HepG2 (cell line): ENCODE data around the gene PRSS50. TPM values are rescaled to one million over a fixed set of nuclear protein-coding genes. Genes with fewer than 3 reads are reported as not detected.

ENCODE experiments used
- ATAC-seq: fragments of 200-7000 bp; cut with Tn5 transposase; 3 replicates; pipeline ENCODE4 v1.9.1; 2020; ENCODE audit warnings: mild to moderate bottlenecking, moderate library complexity
- BruUV-seq: library from RNA; stranded (reverse); fragments of 400-500 nt; replicated peaks from 2 replicates; lab custom pipeline; 2021; lab: Mats Ljungman, UMichigan
- CTCF ChIA-PET: fragments of 300-600 bp; formaldehyde crosslinking; extraction: SDS; loops from one replicate; lab custom pipeline; 2021; ENCODE audit warnings: low total read pairs, inconsistent platforms, low intra/inter-chr PET ratio; lab: Yijun Ruan, JAX
- POLR2A ChIA-PET: fragments of 350-600 bp; sonication (Branson Sonifier 250); formaldehyde crosslinking; loops from one replicate; lab custom pipeline; 2020; ENCODE audit warnings: antibody characterized with exemption, inconsistent platforms; lab: Yijun Ruan, JAX
- DNase-seq: peaks from one replicate; pipeline ENCODE4 v3.0.0-alpha.2; 2015; ENCODE audit warnings: low spot score
- FAIRE-seq: peaks from 3 replicates; lab custom pipeline; 2011; peaks lifted over from hg19 to GRCh38; lab: Jason Lieb, UNC
- H2AFZ ChIP-seq: one replicate; pipeline ENCODE4 v1.6.1; 2011; ENCODE audit warnings: low read length, inconsistent platforms
- H3K27ac ChIP-seq: fragments of 300-600 bp; 3 replicates; pipeline ENCODE4 v1.8.0; 2011; ENCODE audit warnings: mixed run types, mild to moderate bottlenecking, mixed read lengths, low read length, inconsistent platforms; ENCODE audit not compliant: insufficient read depth; ENCODE audit errors: extremely low read length
- H3K27me3 ChIP-seq, 2 experiments: fragments of 200-600 bp in 1 of 2; 2 replicates in 1 of 2; 3 replicates in 1 of 2; pipeline versions ENCODE4 v1.6.0 to v1.8.0; 2011; ENCODE audit warnings: low read length in 2 of 2, mild to moderate bottlenecking in 2 of 2, moderate library complexity in 2 of 2, inconsistent platforms in 1 of 2; ENCODE audit not compliant: insufficient read depth in 2 of 2, control insufficient read depth in 1 of 2
- H3K36me3 ChIP-seq, 2 experiments: fragments of 200-600 bp in 1 of 2; replicated peaks in 1 of 2; 2 replicates in 1 of 2; 3 replicates in 1 of 2; pipeline versions ENCODE4 v1.5.1 to v1.8.0; 2011; ENCODE audit warnings: low read length in 2 of 2, inconsistent platforms in 1 of 2; ENCODE audit not compliant: insufficient read depth in 2 of 2, control insufficient read depth in 1 of 2
- H3K4me1 ChIP-seq: 2 replicates; pipeline ENCODE4 v1.5.1; 2012; ENCODE audit warnings: low read length, inconsistent platforms; ENCODE audit not compliant: insufficient read depth
- H3K4me2 ChIP-seq: 2 replicates; pipeline ENCODE4 v1.6.0; 2011; ENCODE audit warnings: low read depth, low read length, inconsistent platforms
- H3K4me3 ChIP-seq, 3 experiments: fragments of 200-600 bp in 1 of 3; sonication (generic), shearing (Covaris generic) in 1 of 3; replicated peaks in 1 of 3; 2 replicates each; pipeline ENCODE4 v1.5.1; 2011 to 2016; ENCODE audit warnings: low read length in 3 of 3, inconsistent platforms in 2 of 3, low read depth in 2 of 3, mild to moderate bottlenecking in 2 of 3, control low read depth in 1 of 3, mixed read lengths in 1 of 3; ENCODE audit not compliant: insufficient read depth in 1 of 3
- H3K79me2 ChIP-seq: one replicate; pipeline ENCODE4 v1.6.1; 2011; ENCODE audit warnings: low read length, inconsistent platforms; ENCODE audit not compliant: insufficient read depth
- H3K9ac ChIP-seq: 2 replicates; pipeline ENCODE4 v1.6.0; 2011; ENCODE audit warnings: mild to moderate bottlenecking, low read depth, low read length, inconsistent platforms; ENCODE audit not compliant: insufficient read depth
- H3K9me3 ChIP-seq: 2 replicates; pipeline ENCODE4 v1.5.1; 2012; ENCODE audit warnings: mild to moderate bottlenecking, low read length
- H4K20me1 ChIP-seq: 2 replicates; pipeline ENCODE4 v1.6.0; 2011; ENCODE audit warnings: inconsistent platforms, mild to moderate bottlenecking, low read length, moderate library complexity; ENCODE audit not compliant: insufficient read depth
- AHR ChIP-seq: IDR thresholded peaks from 2 replicates; pipeline ENCODE4 v1.6.1; 2018; ENCODE audit warnings: missing genetic modification reagents, missing compliant biosample characterization
- CEBPG ChIP-seq: IDR thresholded peaks from 2 replicates; pipeline ENCODE4 v1.6.1; 2016
- KDM2A ChIP-seq: sonication (generic); formaldehyde crosslinking; IDR thresholded peaks from 2 replicates; pipeline ENCODE4 v1.4.0; 2020; ENCODE audit warnings: low read depth, missing genetic modification reagents, borderline replicate concordance
- KMT2A ChIP-seq: sonication (generic); formaldehyde crosslinking; IDR thresholded peaks from 2 replicates; pipeline ENCODE4 v1.4.0; 2020; ENCODE audit warnings: missing genetic modification reagents
- NR2F1 ChIP-seq, 2 experiments: fragments of 450-650 bp in 1 of 2; formaldehyde crosslinking in 1 of 2; IDR thresholded peaks; 2 replicates each; pipeline versions ENCODE4 v1.5.0 to v1.6.1; 2016 to 2020; ENCODE audit warnings: mild to moderate bottlenecking in 1 of 2, missing compliant biosample characterization in 1 of 2, missing genetic modification reagents in 1 of 2, moderate library complexity in 1 of 2
- SRY ChIP-seq: sonication (generic); formaldehyde crosslinking; IDR thresholded peaks from 2 replicates; pipeline ENCODE4 v1.8.0; 2022; ENCODE audit warnings: mild to moderate bottlenecking, missing genetic modification reagents
- ZNF12 ChIP-seq: sonication (generic); formaldehyde crosslinking; IDR thresholded peaks from 2 replicates; pipeline ENCODE4 v1.5.0; 2020; ENCODE audit warnings: missing genetic modification reagents
- ZNF251 ChIP-seq: sonication (generic); formaldehyde crosslinking; IDR thresholded peaks from 2 replicates; pipeline ENCODE4 v1.9.0; 2021; ENCODE audit warnings: mild to moderate bottlenecking, missing genetic modification reagents
- ZNF790 ChIP-seq: sonication (generic); formaldehyde crosslinking; IDR thresholded peaks from 2 replicates; pipeline ENCODE4 v1.8.0; 2022; ENCODE audit warnings: missing genetic modification reagents, mild to moderate bottlenecking, borderline replicate concordance
- WGBS: methylation state at CpG from one replicate; pipeline ENCODE4 v1.1.6; 2017; ENCODE audit warnings: low lambda C conversion rate; 5-methylcytosine and 5-hydroxymethylcytosine counted together
- in situ Hi-C: cut with HindIII; loops from 2 replicates; pipeline ENCODE4 v1.10.0; 2017; ENCODE audit warnings: low pct_unique_long_range_greater_than_20kb; ENCODE audit not compliant: extremely low pct_ligation_motif_present
- intact Hi-C: fragments of 100-400 bp; cut with micrococcal nuclease; formaldehyde crosslinking; loops from one replicate; pipeline ENCODE4 v1.10.0; 2022; ENCODE audit not compliant: unreplicated experiment
- polyA plus RNA-seq, 8 experiments: library from polyadenylated mRNA; depleted of rRNA in 3 of 8; stranded (reverse) in 7 of 8; unstranded in 1 of 8; fragments of >200 nt; fragmentation: Illumina TruSeq in 4 of 8; extraction: Trizol in 4 of 8; gene quantifications; 2 replicates each; pipeline versions ENCODE4 v1.2.1 to v1.2.3, GENCODE V29; 2011 to 2016; ENCODE audit warnings: low read depth in 4 of 8, missing spikeins in 1 of 8, mixed read lengths in 1 of 8; ENCODE audit not compliant: insufficient read depth in 1 of 8
- total RNA-seq, 5 experiments: library from RNA; depleted of rRNA; stranded (reverse); fragments of >200 nt; fragmentation: Illumina TruSeq; extraction: Trizol; gene quantifications; 2 replicates each; pipeline ENCODE4 v1.2.3, GENCODE V29; 2016; ENCODE audit warnings: low read depth in 1 of 5
- TF ChIP-seq, protein P1 (sequence below): sonication (generic); formaldehyde crosslinking; IDR thresholded peaks from 2 replicates; pipeline ENCODE4 v1.5.0; 2020; ENCODE audit warnings: missing genetic modification reagents, mild to moderate bottlenecking, borderline replicate concordance
- TF ChIP-seq, protein P2 (sequence below): sonication (generic); formaldehyde crosslinking; IDR thresholded peaks from 2 replicates; pipeline ENCODE4 v1.4.0; 2020; ENCODE audit warnings: mild to moderate bottlenecking, missing genetic modification reagents
- TF ChIP-seq, protein P3 (sequence below): sonication (generic); formaldehyde crosslinking; IDR thresholded peaks from 2 replicates; pipeline ENCODE4 v1.4.0; 2020; ENCODE audit warnings: missing genetic modification reagents

The PRSS50 gene
- total and polyA plus RNA-seq, 2 of the 13 experiments (the other 11 are each of a cell fraction or from before 2014, with no cell fraction given): not detected

DNA sequence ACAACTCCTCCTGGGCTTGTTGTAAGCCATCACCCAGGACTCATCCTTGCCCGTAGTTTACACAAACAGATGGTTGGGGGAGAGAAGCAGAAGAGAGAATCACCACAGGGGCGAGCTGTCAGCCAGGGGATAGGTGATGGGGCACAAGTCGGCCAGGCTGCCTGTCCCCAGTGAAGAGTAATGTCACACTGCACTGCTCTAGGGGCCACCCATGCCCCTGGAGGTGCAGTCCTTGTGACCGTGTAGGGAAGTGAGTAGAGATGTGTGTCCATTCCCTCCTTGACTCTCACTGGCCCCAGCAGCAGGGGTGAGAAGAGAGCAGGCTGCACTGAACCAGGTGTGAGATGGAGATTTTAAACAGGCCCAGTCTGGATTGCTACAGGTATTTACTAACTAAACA, 17.1 kb upstream of the PRSS50 start:
- 28% methylated on average over 4 of the region's 4 CpGs for WGBS
- Histone ChIP-seq H3K4me1 (no peaks in the 10 kb centered on the region), H3K79me2 (no peaks in the 10 kb centered on the region), H3K4me2 (no peak overlapping the region), H3K27ac (no peak overlapping the region), H3K9ac (no peak overlapping the region), H4K20me1 (no peaks in the 10 kb centered on the region)
- BruUV-seq: no TSS peak
- TF ChIP-seq, protein P1, sequence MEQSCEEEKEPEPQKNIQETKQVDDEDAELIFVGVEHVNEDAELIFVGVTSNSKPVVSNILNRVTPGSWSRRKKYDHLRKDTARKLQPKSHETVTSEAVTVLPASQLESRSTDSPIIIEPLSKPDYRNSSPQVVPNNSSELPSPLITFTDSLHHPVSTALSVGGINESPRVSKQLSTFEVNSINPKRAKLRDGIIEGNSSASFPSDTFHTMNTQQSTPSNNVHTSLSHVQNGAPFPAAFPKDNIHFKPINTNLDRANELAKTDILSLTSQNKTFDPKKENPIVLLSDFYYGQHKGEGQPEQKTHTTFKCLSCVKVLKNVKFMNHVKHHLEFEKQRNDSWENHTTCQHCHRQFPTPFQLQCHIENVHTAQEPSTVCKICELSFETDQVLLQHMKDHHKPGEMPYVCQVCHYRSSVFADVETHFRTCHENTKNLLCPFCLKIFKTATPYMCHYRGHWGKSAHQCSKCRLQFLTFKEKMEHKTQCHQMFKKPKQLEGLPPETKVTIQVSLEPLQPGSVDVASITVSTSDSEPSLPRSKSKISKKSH: no peak
- TF ChIP-seq NR2F1 (CRISPR knock-in tag; IDR thresholded peaks at IDR 0.05) (no peak), SRY (no peak), ZNF790 (CRISPR knock-in tag) (no peak), ZNF12 (CRISPR knock-in tag) (no peak), KMT2A (no peak), KDM2A (no peak), ZNF251 (CRISPR knock-in tag) (no peak), AHR (no peak), CEBPG (CRISPR knock-in tag) (no peak)
- TF ChIP-seq, protein P2, sequence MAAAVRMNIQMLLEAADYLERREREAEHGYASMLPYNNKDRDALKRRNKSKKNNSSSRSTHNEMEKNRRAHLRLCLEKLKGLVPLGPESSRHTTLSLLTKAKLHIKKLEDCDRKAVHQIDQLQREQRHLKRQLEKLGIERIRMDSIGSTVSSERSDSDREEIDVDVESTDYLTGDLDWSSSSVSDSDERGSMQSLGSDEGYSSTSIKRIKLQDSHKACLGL (CRISPR knock-in tag): no peak
- TF ChIP-seq, protein P3, sequence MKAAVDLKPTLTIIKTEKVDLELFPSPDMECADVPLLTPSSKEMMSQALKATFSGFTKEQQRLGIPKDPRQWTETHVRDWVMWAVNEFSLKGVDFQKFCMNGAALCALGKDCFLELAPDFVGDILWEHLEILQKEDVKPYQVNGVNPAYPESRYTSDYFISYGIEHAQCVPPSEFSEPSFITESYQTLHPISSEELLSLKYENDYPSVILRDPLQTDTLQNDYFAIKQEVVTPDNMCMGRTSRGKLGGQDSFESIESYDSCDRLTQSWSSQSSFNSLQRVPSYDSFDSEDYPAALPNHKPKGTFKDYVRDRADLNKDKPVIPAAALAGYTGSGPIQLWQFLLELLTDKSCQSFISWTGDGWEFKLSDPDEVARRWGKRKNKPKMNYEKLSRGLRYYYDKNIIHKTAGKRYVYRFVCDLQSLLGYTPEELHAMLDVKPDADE: no peak
- TF ChIP-seq, all 625 proteins: peak for 0
- Histone ChIP-seq H3K4me3 (no peak overlapping the region), H3K36me3 (no peaks in the 10 kb centered on the region), H2AFZ (no peak overlapping the region), H3K9me3 (no peaks in the 10 kb centered on the region), H3K27me3 (peaks cover 1 to 8% of the 10 kb centered on the region in 2 experiments; a peak in 1 of 5 replicates)
- FAIRE-seq: no peak
- in situ Hi-C loops: no loop called here
- intact Hi-C loops: no loop called here
- no peak for DNase-seq
- ATAC-seq: no peak
- POLR2A ChIA-PET: no interaction called here
- CTCF ChIA-PET: no interaction called here
